A549 (cell line): ENCODE data around the gene GLIPR1. TPM values are rescaled to one million over a fixed set of nuclear protein-coding genes. Genes with fewer than 3 reads are reported as not detected.
A peak's percentile ranks its signal among the peaks of the same experiment; 100 is the strongest.

Experiments used
- ATAC-seq, 2 experiments: fragments of 200-7000 bp in 1 of 2; fragments of >200 bp in 1 of 2; cut with Nextera tagmentation in 1 of 2; cut with Tn5 transposase in 1 of 2; 3 replicates each; pipeline versions ENCODE4 v1.8.0 to v1.9.1; 2018 to 2020; ENCODE audit warnings: mild to moderate bottlenecking in 1 of 2, moderate library complexity in 1 of 2
- CTCF ChIA-PET: fragments of 300-600 bp; sonication (Branson Sonifier 250); formaldehyde crosslinking; extraction: SDS; loops from one replicate; lab custom pipeline; 2021; ENCODE audit warnings: antibody characterized with exemption, inconsistent platforms; lab: Yijun Ruan, JAX
- POLR2A ChIA-PET: fragments of 350-600 bp; formaldehyde crosslinking; extraction: SDS; loops from one replicate; lab custom pipeline; 2021; ENCODE audit warnings: antibody characterized with exemption, inconsistent platforms; lab: Yijun Ruan, JAX
- DNase-seq, 2 experiments: peaks; one replicate each; pipeline versions ENCODE4 v3.0.0 to v3.0.0-alpha.2; 2011 to 2016; ENCODE audit warnings: low read depth in 1 of 2, low spot score in 1 of 2
- FAIRE-seq: peaks from 2 replicates; lab custom pipeline; 2011; peaks lifted over from hg19 to GRCh38; lab: Jason Lieb, UNC
- H3K27ac ChIP-seq, 2 experiments: fragments of >200 bp; sonication (Bioruptor Twin); formaldehyde crosslinking; 3 replicates each; pipeline ENCODE4 v1.5.1; 2016 to 2017
- H3K4me1 ChIP-seq: fragments of >200 bp; sonication (Bioruptor Twin); formaldehyde crosslinking; 3 replicates; pipeline ENCODE4 v1.6.1; 2016
- H3K4me2 ChIP-seq: fragments of >200 bp; sonication (Bioruptor Twin); formaldehyde crosslinking; 3 replicates; pipeline ENCODE4 v1.6.1; 2016
- H3K4me3 ChIP-seq: fragments of >200 bp; sonication (Bioruptor Twin); formaldehyde crosslinking; 3 replicates; pipeline ENCODE4 v1.5.1; 2016
- H3K9me3 ChIP-seq: fragments of >200 bp; sonication (Bioruptor Twin); formaldehyde crosslinking; 3 replicates; pipeline ENCODE4 v1.6.1; 2016
- BHLHE40 ChIP-seq: IDR thresholded peaks from 2 replicates; pipeline ENCODE4 v1.6.1; 2012; ENCODE audit warnings: low read depth, low read length, inconsistent platforms
- CEBPB ChIP-seq, 2 experiments: fragments of >200 bp in 1 of 2; sonication (Bioruptor Twin) in 1 of 2; formaldehyde crosslinking in 1 of 2; IDR thresholded peaks; 2 replicates each; pipeline ENCODE4 v1.6.1; 2012 to 2016
- EHMT2 ChIP-seq: fragments of 200-600 bp; sonication (generic); IDR thresholded peaks from 2 replicates; pipeline ENCODE4 v1.6.1; 2016; ENCODE audit warnings: antibody characterized with exemption, low read depth, mild to moderate bottlenecking, moderate library complexity
- EP300 ChIP-seq, 2 experiments: fragments of >200 bp; sonication (Bioruptor Twin); formaldehyde crosslinking; IDR thresholded peaks; 2 replicates in 1 of 2; 3 replicates in 1 of 2; pipeline ENCODE4 v1.6.1; 2016 to 2017
- FOSL2 ChIP-seq, 2 experiments: fragments of 450-650 bp in 1 of 2; fragments of >200 bp in 1 of 2; sonication (Bioruptor Twin) in 1 of 2; formaldehyde crosslinking; IDR thresholded peaks; 2 replicates each; pipeline versions ENCODE4 v1.5.0 to v1.6.1; 2016 to 2020; ENCODE audit warnings: mild to moderate bottlenecking in 1 of 2, moderate library complexity in 1 of 2
- FOXS1 ChIP-seq: fragments of 250-450 bp; sonication (Bioruptor Pico); IDR thresholded peaks from 2 replicates; pipeline ENCODE4 v1.5.0; 2020; ENCODE audit warnings: mild to moderate bottlenecking, moderate library complexity
- HOXB5 ChIP-seq: fragments of 250-450 bp; sonication (Bioruptor Pico); IDR thresholded peaks from 2 replicates; pipeline ENCODE4 v1.5.0; 2020; ENCODE audit warnings: mild to moderate bottlenecking, moderate library complexity
- JUNB ChIP-seq: fragments of >200 bp; sonication (Bioruptor Twin); formaldehyde crosslinking; IDR thresholded peaks from 2 replicates; pipeline ENCODE4 v1.6.1; 2016
- MAFK ChIP-seq: fragments of 450-650 bp; IDR thresholded peaks from 2 replicates; pipeline ENCODE4 v1.6.1; 2014; ENCODE audit not compliant: partially characterized antibody
- MYC ChIP-seq: IDR thresholded peaks from 2 replicates; pipeline ENCODE4 v1.6.1; 2012; ENCODE audit warnings: mild to moderate bottlenecking, inconsistent platforms, low read length, improper control_type of control experiment, borderline replicate concordance
- RARB ChIP-seq: fragments of 250-450 bp; sonication (Bioruptor Pico); IDR thresholded peaks from 2 replicates; pipeline ENCODE4 v1.8.0; 2021; ENCODE audit warnings: mild to moderate bottlenecking, moderate library complexity
- WGBS: methylation state at CpG from one replicate; pipeline ENCODE4 v1.1.6; 2017; ENCODE audit errors: missing lambda C conversion rate; 5-methylcytosine and 5-hydroxymethylcytosine counted together
- polyA plus RNA-seq, 4 experiments: library from polyadenylated mRNA; depleted of rRNA in 3 of 4; stranded (reverse); fragments of >200 nt; fragmentation: RNase III in 1 of 4; extraction: RNeasy Plus Mini Kit Qiagen cat#74134 plus additional on column Dnase treatment in 1 of 4; gene quantifications; 2 replicates in 3 of 4; 3 replicates in 1 of 4; pipeline ENCODE4 v1.2.3, GENCODE V29; 2011 to 2017
- TF ChIP-seq, protein P1 (sequence below): IDR thresholded peaks from 2 replicates; pipeline ENCODE4 v1.6.1; 2012
- TF ChIP-seq, protein P2 (sequence below): IDR thresholded peaks from 2 replicates; pipeline ENCODE4 v1.6.1; 2012
- TF ChIP-seq, protein P3 (sequence below): fragments of >200 bp; sonication (Bioruptor Twin); formaldehyde crosslinking; IDR thresholded peaks from 3 replicates; pipeline ENCODE4 v1.6.1; 2016

GLIPR1 gene
- polyA plus RNA-seq, 2 of the 4 experiments (the other 2 are of a cell fraction), result 42.2 to 44.5 TPM

DNA sequence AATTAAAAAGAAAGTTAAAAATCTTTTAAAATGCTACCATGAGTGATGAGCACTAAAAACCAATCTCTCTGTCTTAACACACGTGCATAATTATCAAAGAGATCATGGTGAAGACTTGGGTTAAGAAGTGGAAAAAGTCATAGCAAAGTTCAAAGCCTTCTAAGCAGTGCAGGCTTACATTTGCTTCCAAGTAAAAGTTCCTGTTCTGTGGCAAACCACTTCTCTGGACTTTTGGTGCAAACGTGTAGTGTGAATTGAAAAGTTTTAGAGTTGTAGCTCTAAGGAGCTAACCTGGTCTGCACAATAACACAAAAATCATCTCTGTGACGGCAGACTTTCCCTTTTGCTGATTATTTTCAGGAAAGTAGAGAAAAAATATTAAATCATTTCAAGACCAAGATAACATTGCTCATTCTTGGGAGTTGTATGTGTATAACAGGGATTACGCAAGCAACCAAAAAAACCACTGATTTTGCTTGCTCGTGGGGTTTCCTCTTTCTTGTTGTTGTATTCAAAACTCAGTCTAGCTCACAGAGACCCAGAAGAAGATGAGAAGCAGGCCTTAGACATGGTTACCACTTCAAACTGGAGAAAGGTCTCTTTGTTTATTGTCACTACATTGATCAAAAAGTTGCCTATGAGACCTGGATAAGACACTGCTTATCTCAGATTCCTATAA, 2.3 kb upstream of the GLIPR1 start:
- 82% methylated on average over 5 of the region's 5 CpGs for WGBS
- DNase-seq (no peak), ATAC-seq (no peak), FAIRE-seq (no peak)
- ChIA-PET POLR2A (no interaction called here), CTCF (interaction anchor here (1.0 to 1.7 kb wide), 3 partner anchors 87 to 790 kb away, joined by 3 to 4 read pairs (median 4); partner anchors contain the start of genes GLIPR1L1 and GLIPR1L2)
- H3K9me3 ChIP-seq, result no peaks in the 10 kb centered on the region
- peaks cover 18% of the 10 kb centered on the region; the same call in 2 of the 3 replicates for H3K4me1 ChIP-seq
- H3K27ac ChIP-seq, result no peak overlapping the region
- H3K4me2 ChIP-seq, result no peak overlapping the region
- no peak overlapping the region for H3K4me3 ChIP-seq
- TF ChIP-seq JUNB (no peak), CEBPB (IDR thresholded peaks at IDR 0.05) (peak in 1 of 2 experiments; percentile 31; a peak in 2 of 4 replicates)
- TF ChIP-seq, protein P1, sequence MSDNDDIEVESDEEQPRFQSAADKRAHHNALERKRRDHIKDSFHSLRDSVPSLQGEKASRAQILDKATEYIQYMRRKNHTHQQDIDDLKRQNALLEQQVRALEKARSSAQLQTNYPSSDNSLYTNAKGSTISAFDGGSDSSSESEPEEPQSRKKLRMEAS, result no peak

DNA sequence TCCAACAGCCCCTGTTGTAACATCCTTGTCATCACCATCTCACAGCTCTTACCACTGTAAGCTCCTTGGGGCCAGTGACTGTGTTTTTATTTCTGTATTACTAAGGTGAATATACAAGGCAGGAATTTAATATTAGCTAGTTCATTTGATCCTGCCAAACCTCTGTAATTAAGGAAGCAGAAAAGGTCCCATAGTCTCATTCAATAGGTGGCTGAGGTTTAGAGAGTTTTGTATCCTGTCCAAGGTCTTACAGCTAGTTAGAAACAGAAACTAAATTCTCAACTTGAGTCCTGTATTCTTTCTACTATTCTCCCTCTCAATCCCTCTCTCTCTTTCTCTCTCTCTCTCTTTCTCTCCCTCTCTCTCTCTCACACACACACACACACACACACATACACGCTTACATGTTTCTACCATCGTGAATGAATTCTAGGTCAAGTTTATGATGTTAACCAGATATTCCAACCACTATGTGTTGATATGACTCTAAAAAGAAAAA, 543 bp upstream of the GLIPR1 start:
- H3K4me1 ChIP-seq, result peaks cover 25% of the 10 kb centered on the region; the same call in 2 of the 3 replicates
- H3K4me2 ChIP-seq, result peak overlapping the region; percentile 74
- peak overlapping the region; percentile 48 to 83 for H3K27ac ChIP-seq
- DNase-seq, result no peak
- ATAC-seq, result peak in 1 of 2 experiments; percentile 32; a peak in 3 of 6 replicates
- TF ChIP-seq EP300 (IDR thresholded peaks at IDR 0.05) (no peak), MAFK (no peak), EHMT2 (no peak), BHLHE40 (no peak), FOSL2 (IDR thresholded peaks at IDR 0.05) (no peak), FOSL2 (CRISPR knock-in tag; IDR thresholded peaks at IDR 0.05) (no peak), HOXB5 (CRISPR knock-in tag) (no peak), FOXS1 (CRISPR knock-in tag) (no peak)
- TF ChIP-seq, protein P2, sequence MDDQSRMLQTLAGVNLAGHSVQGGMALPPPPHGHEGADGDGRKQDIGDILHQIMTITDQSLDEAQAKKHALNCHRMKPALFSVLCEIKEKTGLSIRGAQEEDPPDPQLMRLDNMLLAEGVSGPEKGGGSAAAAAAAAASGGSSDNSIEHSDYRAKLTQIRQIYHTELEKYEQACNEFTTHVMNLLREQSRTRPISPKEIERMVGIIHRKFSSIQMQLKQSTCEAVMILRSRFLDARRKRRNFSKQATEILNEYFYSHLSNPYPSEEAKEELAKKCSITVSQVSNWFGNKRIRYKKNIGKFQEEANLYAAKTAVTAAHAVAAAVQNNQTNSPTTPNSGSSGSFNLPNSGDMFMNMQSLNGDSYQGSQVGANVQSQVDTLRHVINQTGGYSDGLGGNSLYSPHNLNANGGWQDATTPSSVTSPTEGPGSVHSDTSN, result no peak
- TF ChIP-seq, protein P3, sequence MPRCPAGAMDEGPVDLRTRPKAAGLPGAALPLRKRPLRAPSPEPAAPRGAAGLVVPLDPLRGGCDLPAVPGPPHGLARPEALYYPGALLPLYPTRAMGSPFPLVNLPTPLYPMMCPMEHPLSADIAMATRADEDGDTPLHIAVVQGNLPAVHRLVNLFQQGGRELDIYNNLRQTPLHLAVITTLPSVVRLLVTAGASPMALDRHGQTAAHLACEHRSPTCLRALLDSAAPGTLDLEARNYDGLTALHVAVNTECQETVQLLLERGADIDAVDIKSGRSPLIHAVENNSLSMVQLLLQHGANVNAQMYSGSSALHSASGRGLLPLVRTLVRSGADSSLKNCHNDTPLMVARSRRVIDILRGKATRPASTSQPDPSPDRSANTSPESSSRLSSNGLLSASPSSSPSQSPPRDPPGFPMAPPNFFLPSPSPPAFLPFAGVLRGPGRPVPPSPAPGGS, result no peak
- TF ChIP-seq, all 56 proteins: peak for 0
- CTCF ChIA-PET, result interaction anchor here (0.8 to 1.7 kb wide), 7 partner anchors 8 to 791 kb away, joined by 3 to 8 read pairs (median 3); partner anchors contain the start of gene GLIPR1L2
- WGBS, result 24% methylated on average over 2 of the region's 2 CpGs
- POLR2A ChIA-PET, result interaction anchor here (0.6 to 3.2 kb wide), 2 partner anchors 27 to 89 kb away, joined by 6 to 25 read pairs; partner anchors contain the start of gene GLIPR1L2
- FAIRE-seq, result no peak
- no peaks in the 10 kb centered on the region for H3K9me3 ChIP-seq
- peak overlapping the region; percentile 37; the same call in 2 of the 3 replicates for H3K4me3 ChIP-seq

DNA sequence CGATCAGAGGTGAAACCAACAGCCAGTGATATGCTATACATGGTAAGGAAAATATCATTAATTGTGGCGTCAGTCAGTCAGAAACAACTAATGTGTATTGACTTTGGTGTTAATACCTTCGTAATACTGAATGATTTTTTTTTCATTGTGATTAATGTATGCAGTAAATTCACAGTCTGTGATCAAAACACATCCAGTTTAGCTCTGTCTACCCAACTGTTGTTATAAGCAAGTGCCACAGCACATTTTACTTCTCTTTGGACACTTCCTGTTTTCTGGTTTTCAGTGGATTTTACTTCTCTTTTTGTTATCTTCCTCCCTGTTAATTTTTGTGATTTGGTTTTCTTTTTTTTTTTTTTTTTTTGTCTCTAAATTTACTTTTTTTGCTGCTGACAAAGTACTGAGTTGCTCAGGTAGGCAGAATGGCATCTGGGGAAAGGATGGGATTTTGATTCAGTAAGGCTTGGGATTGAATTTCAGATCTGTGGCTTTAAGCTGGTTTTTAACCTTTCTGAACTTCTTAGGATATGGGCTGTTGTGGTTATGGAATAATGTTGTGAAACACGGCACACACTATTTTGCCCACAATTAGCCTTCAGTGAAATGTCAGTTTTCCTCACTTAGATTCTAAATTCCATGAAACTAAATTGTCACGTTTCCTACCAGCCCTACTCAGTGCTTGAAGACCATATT, 604 bp downstream of the GLIPR1 start:
- CTCF ChIA-PET, result interaction anchor here (1.4 to 2.3 kb wide), 3 partner anchors 24 to 147 kb away, joined by 5 to 8 read pairs (median 8); partner anchors contain the start of genes GLIPR1L1 and GLIPR1L2
- FAIRE-seq, result no peak

More for the DNA sequence above, 604 bp downstream of the GLIPR1 start:
- peak overlapping the region; percentile 74 for H3K4me2 ChIP-seq
- peak; percentile 30; the same call in 1 of the 2 replicates for TF ChIP-seq MYC
- TF ChIP-seq, protein P3, result 0 out of 3 replicates have a peak, but pooled peaks have one; percentile 2
- TF ChIP-seq RARB, result no peak
- ATAC-seq (peak; percentile 15 to 29; a peak in 3 of 6 replicates), DNase-seq (no peak)
- 33% methylated on average over 5 of the region's 5 CpGs for WGBS
- H3K4me1 ChIP-seq, result peaks cover 27% of the 10 kb centered on the region; the same call in 2 of the 3 replicates
- H3K9me3 ChIP-seq, result no peaks in the 10 kb centered on the region
- peak overlapping the region; percentile 48 to 83 for H3K27ac ChIP-seq
- peak overlapping the region; percentile 37 for H3K4me3 ChIP-seq
- POLR2A ChIA-PET, result interaction anchor here (0.7 to 3.2 kb wide), 3 partner anchors 90 to 151 kb away, joined by 3 to 25 read pairs (median 3); partner anchors contain the start of genes CAPS2 and GLIPR1L2
